Measurements from ENCODE around the gene FGFR2.

FGFR2 gene

DNA sequence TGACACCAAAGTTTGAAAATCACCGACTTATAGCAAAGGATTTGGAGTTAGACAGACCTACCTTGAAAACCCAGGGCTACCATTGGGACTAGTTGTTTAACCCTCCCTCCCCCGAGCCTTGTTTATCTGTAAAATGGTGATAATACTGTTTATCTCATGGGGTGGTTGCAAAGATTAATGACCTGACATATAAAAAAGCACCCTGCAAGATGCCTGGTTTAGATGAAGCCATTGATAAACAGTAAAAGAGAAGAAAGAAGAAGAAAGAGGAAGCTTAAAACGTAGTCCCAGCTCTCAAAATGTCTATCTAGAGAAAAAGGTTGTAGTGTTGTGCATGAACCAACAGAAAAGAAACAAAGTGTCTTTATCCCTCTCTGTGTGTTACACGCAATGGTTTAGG, 145.7 kb downstream of the FGFR2 start:
- no peak overlapping the region for H3K4me3 ChIP-seq (ENCODE audit: low read length)
- no peaks in the 10 kb centered on the region for H3K4me1 ChIP-seq (ENCODE audit: control insufficient read depth, low read depth, low read length)
- no peaks in the 10 kb centered on the region for H3K36me3 ChIP-seq (ENCODE audit: control insufficient read depth, low read depth, low read length)
- no peaks in the 10 kb centered on the region for H3K9me3 ChIP-seq (ENCODE audit: control insufficient read depth, low read depth, low read length)
- no peaks in the 10 kb centered on the region for H3K27me3 ChIP-seq (ENCODE audit: control insufficient read depth, insufficient read depth, low read length)
- H3K27ac ChIP-seq (ENCODE audit: low read length) = no peak overlapping the region
- H3K9ac ChIP-seq (ENCODE audit: low read length) = no peak overlapping the region

DNA sequence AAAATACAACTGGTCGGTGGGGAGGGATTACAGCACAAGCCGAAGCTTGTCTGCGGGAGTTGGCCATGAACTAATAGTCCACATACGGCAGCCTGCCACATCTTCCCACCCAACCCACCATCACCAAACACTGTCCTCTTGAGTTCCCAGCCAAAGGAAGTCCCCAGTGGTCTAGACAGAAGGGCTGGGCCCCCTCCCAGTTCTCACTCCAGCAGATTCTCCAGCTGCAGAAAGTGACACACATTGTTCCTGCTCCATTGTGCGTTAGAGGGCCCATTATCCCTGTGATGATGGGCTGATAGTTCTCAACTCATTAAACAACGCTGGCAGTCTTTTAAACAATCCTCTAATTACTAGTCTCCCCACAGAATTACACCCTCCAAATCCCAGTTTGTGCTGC, 148.0 kb downstream of the FGFR2 start:
- Histone ChIP-seq H3K27ac (ENCODE audit: low read length) (no peak overlapping the region), H3K27me3 (ENCODE audit: control insufficient read depth, insufficient read depth, low read length) (no peaks in the 10 kb centered on the region), H3K4me1 (ENCODE audit: control insufficient read depth, low read depth, low read length) (no peaks in the 10 kb centered on the region), H3K9me3 (ENCODE audit: control insufficient read depth, low read depth, low read length) (no peaks in the 10 kb centered on the region), H3K36me3 (ENCODE audit: control insufficient read depth, low read depth, low read length) (no peaks in the 10 kb centered on the region), H3K4me3 (ENCODE audit: low read length) (no peak overlapping the region), H3K9ac (ENCODE audit: low read length) (no peak overlapping the region)

DNA sequence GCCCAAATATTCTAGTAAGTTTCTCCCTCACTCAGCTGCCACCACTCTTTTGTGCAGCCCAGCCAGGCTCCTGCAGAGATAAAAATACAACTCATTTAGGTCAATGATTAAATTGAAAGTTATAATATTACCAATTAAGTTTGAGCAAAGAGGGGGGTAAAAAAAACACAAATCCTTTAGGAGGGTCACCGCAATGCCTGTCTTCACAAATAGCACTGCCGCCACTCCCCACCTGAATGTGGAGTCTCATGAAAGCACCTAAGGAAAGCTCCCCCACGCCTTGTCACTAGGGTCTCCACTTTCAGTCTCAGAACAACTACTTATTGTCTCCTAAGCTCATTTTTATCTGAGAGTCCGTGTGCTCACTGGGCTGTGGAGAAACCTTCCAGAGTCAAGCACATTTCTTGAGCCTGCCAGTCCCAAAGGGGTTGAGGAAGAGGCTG, 148.7 kb downstream of the FGFR2 start:
- Histone ChIP-seq H3K9me3 (ENCODE audit: control insufficient read depth, low read depth, low read length) (no peaks in the 10 kb centered on the region), H3K36me3 (ENCODE audit: control insufficient read depth, low read depth, low read length) (no peaks in the 10 kb centered on the region), H3K4me3 (ENCODE audit: low read length) (no peak overlapping the region), H3K4me1 (ENCODE audit: control insufficient read depth, low read depth, low read length) (no peaks in the 10 kb centered on the region), H3K27ac (ENCODE audit: low read length) (no peak overlapping the region), H3K27me3 (ENCODE audit: control insufficient read depth, insufficient read depth, low read length) (no peaks in the 10 kb centered on the region), H3K9ac (ENCODE audit: low read length) (no peak overlapping the region)

DNA sequence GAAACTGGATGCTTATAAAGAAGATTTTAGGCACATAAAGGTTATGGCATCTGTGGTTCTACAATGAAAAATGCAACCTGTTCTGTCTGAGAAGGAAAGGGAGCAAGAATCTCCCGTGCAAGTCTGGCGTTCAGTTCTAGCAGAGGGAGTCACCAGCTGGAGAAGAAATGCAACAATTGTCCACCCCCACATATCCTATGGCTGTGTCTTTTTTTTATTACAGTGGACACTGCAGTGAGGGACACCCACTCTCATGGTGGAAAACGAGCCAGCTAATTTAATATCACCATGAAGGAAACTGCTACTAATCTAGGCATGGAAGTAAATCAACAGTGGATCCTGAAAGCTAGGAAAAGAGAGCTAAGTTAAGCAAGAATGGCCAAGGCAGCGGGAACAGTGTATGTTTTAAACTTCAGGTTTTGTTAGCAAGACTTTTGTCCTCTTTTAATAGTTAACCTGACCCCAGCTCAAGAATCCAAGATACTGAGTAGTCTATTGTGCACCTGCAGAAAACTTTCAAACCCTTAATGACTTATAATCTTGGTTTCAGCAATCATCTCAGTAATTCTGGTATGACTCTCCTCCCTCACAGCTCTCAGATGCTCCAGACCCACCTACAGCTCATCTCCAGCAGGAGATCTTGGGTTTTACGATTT, 149.3 kb downstream of the FGFR2 start:
- Histone ChIP-seq H3K9ac (ENCODE audit: low read length) (no peak overlapping the region), H3K4me1 (ENCODE audit: control insufficient read depth, low read depth, low read length) (no peaks in the 10 kb centered on the region), H3K27ac (ENCODE audit: low read length) (no peak overlapping the region), H3K36me3 (ENCODE audit: control insufficient read depth, low read depth, low read length) (no peaks in the 10 kb centered on the region), H3K9me3 (ENCODE audit: control insufficient read depth, low read depth, low read length) (no peaks in the 10 kb centered on the region), H3K4me3 (ENCODE audit: low read length) (no peak overlapping the region), H3K27me3 (ENCODE audit: control insufficient read depth, insufficient read depth, low read length) (no peaks in the 10 kb centered on the region)

DNA sequence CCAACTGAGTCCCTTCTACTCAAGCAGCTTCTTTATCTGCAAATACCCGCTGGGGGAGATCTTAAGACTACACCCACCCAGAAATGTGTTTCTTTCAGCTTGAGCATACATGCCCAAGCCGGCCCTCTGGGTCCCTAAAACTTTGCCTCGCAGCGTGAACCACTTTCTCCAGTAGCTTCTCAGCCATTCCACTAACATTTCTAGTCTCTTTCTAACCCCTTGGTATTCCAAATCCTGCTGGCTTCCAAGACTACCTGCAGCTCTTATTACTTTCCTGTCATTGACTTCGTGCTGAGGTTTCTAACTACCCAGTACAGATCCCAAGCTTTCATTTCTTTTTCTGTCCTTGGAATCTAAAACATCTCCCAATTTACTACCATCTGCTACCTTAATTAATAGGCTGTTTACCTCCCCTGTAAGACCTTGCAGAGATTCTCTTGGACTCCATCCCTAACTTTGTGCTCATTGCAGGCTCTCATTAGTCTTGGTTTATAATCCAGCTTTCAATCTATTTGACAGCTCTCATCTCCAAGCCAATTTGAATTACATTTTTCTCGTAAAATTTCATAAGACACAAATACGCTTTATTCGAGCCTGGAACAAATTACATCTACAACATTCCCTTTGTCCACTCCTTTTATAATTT, 153.6 kb downstream of the FGFR2 start:
- Histone ChIP-seq H3K4me1 (ENCODE audit: control insufficient read depth, low read depth, low read length) (no peaks in the 10 kb centered on the region), H3K4me3 (ENCODE audit: low read length) (no peak overlapping the region), H3K27me3 (ENCODE audit: control insufficient read depth, insufficient read depth, low read length) (no peaks in the 10 kb centered on the region), H3K27ac (ENCODE audit: low read length) (no peak overlapping the region), H3K9me3 (ENCODE audit: control insufficient read depth, low read depth, low read length) (no peaks in the 10 kb centered on the region), H3K36me3 (ENCODE audit: control insufficient read depth, low read depth, low read length) (no peaks in the 10 kb centered on the region), H3K9ac (ENCODE audit: low read length) (no peak overlapping the region)

DNA sequence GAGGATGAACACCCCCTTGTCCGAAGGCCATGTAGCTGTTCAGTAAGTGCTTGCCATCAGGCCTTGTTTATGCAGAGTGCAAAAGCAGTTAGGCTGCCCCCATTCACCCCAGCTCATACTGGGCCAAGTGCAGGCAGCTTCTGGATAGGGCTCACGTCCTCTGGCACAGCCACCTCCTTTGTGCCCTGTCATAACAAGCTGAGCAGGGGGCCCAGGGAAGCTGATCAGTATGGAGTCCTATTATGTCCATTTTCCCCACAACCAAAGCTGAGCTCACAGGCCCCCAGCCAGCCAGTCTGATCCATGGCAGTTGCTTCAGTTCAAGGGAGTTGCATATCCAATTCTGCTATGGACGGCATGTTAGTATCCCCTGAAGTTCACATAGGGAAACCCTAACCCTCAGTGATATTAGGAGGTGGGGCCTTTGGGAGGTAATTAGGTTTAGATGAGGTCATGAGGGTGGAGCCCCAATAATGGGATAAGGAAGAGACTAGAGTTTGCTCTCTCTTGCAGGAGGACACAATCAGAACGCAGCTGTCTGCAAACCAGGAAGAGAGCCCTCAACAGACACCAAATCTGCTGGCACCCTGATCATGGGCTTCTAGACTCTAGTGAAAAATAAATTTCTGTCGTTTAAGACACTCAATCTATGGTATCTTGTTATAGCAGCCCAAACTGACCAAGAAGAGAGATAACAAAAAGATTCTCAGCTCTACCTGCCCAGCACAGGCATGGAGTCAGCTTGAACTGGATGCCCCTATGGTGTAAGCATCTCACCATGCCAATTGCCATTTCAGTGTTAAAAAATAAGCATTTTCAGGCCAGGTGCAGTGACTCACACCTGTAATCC, 155.9 kb downstream of the FGFR2 start:
- no peak overlapping the region for H3K9ac ChIP-seq (ENCODE audit: low read length)
- H3K4me3 ChIP-seq (ENCODE audit: low read length) = no peak overlapping the region
- H3K36me3 ChIP-seq (ENCODE audit: control insufficient read depth, low read depth, low read length) = no peaks in the 10 kb centered on the region
- peaks cover 3% of the 10 kb centered on the region for H3K4me1 ChIP-seq (ENCODE audit: control insufficient read depth, low read depth, low read length)
- no peak overlapping the region for H3K27ac ChIP-seq (ENCODE audit: low read length)
- H3K27me3 ChIP-seq (ENCODE audit: control insufficient read depth, insufficient read depth, low read length) = no peaks in the 10 kb centered on the region
- H3K9me3 ChIP-seq (ENCODE audit: control insufficient read depth, low read depth, low read length) = no peaks in the 10 kb centered on the region

DNA sequence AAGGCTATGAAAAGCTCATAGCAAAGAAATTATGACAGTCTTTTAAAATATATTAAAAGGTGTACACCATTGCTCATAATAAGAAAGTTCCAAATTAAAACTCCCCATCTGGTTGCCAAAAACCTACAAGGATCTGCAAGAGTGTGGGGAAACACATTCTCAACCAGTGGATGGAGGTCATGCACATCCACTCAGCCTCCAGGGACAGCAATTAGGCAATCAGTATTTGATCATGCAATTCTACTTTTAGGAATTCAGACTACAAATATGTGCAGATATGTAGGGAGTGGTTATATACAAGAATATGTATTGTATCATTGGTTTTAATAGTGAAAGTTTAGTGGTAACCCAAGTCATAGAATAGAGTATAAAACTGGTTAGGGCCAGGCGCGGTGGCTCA, 157.8 kb downstream of the FGFR2 start:
- Histone ChIP-seq H3K27ac (ENCODE audit: low read length) (no peak overlapping the region), H3K36me3 (ENCODE audit: control insufficient read depth, low read depth, low read length) (no peaks in the 10 kb centered on the region), H3K9ac (ENCODE audit: low read length) (no peak overlapping the region), H3K9me3 (ENCODE audit: control insufficient read depth, low read depth, low read length) (no peaks in the 10 kb centered on the region), H3K4me3 (ENCODE audit: low read length) (no peak overlapping the region), H3K27me3 (ENCODE audit: control insufficient read depth, insufficient read depth, low read length) (no peaks in the 10 kb centered on the region), H3K4me1 (ENCODE audit: control insufficient read depth, low read depth, low read length) (peaks cover 14% of the 10 kb centered on the region)

DNA sequence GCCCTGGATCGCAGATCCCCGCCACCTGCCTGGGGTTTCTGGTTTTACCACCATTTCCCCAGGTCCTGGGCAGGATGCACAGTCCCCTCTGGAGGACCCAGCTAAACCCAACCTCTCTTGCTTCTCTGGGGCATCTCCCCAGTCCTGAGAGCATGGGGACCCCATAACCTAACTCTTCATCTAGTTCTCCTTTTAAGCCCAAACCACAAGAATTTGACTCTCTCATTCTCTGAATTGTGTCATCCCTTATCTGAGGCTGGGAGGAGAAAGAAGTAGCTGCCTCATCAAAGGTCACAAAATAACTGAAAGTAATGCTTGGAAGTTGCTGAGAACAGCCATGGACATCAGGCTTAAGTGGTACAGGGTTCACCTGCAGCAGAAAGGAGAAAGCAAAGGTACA, 159.9 kb downstream of the FGFR2 start:
- no peaks in the 10 kb centered on the region for H3K27me3 ChIP-seq (ENCODE audit: control insufficient read depth, insufficient read depth, low read length)
- H3K27ac ChIP-seq (ENCODE audit: low read length) = no peak overlapping the region
- no peaks in the 10 kb centered on the region for H3K36me3 ChIP-seq (ENCODE audit: control insufficient read depth, low read depth, low read length)
- no peaks in the 10 kb centered on the region for H3K9me3 ChIP-seq (ENCODE audit: control insufficient read depth, low read depth, low read length)
- no peak overlapping the region for H3K9ac ChIP-seq (ENCODE audit: low read length)
- peaks cover 14% of the 10 kb centered on the region for H3K4me1 ChIP-seq (ENCODE audit: control insufficient read depth, low read depth, low read length)
- H3K4me3 ChIP-seq (ENCODE audit: low read length) = no peak overlapping the region

DNA sequence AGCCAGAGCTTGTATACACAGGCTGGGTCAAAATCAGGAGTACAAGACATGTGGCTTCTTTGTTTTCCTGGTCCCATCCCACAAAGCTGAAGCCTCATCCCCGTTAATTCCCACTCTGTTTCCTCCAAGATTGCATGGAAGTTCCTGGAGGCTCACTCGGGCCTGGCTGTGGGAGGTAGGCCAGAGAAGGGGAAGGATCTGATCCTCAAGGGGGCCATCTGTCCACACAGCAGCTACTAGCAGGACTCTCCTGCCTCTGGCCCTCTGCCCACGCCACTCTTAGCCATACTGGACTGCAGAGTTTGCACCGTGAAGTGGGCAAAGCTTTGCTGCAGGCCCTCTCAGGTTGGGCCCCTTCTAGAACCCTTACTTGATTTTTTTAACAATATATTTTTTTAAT, 160.6 kb downstream of the FGFR2 start:
- Histone ChIP-seq H3K4me1 (ENCODE audit: control insufficient read depth, low read depth, low read length) (peaks cover 14% of the 10 kb centered on the region), H3K27ac (ENCODE audit: low read length) (no peak overlapping the region), H3K4me3 (ENCODE audit: low read length) (no peak overlapping the region), H3K9ac (ENCODE audit: low read length) (no peak overlapping the region), H3K27me3 (ENCODE audit: control insufficient read depth, insufficient read depth, low read length) (no peaks in the 10 kb centered on the region), H3K36me3 (ENCODE audit: control insufficient read depth, low read depth, low read length) (no peaks in the 10 kb centered on the region), H3K9me3 (ENCODE audit: control insufficient read depth, low read depth, low read length) (no peaks in the 10 kb centered on the region)

DNA sequence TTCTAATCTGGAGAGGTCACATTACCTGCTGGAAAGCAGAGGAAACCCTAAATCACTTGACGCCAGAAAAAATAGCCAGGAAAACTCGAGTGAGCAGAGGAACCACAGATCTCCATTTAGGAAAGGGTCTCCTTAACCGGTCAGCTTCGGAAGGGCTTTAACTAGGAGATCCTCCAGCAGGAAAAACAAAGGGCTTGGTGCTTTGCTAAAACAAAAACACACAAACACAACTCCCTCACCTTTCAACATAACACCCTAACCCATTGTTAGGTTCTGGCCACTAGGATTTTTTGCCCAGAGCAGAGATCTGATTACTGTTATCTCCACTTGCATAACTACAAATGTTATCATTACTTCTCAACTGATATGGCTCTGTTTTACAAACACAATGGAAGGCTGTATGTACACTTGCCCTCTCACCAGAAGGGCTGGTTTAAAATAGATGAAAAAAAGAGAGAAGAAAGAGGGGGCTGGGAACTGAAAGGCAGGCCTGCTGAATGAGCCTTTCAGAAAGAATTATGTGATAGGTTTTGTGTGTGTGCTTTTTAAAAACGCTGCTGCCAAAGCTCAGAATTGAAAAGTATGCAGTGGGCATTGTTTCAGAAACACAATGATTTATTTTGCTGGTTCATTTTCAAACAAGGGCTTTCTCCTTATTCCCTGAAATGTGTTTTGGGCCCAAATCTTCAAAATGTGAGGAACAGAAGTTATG, 161.5 kb downstream of the FGFR2 start:
- H3K4me1 ChIP-seq (ENCODE audit: control insufficient read depth, low read depth, low read length) = peaks cover 14% of the 10 kb centered on the region
- H3K36me3 ChIP-seq (ENCODE audit: control insufficient read depth, low read depth, low read length) = no peaks in the 10 kb centered on the region
- no peak overlapping the region for H3K27ac ChIP-seq (ENCODE audit: low read length)
- no peak overlapping the region for H3K4me3 ChIP-seq (ENCODE audit: low read length)
- H3K27me3 ChIP-seq (ENCODE audit: control insufficient read depth, insufficient read depth, low read length) = no peaks in the 10 kb centered on the region
- no peak overlapping the region for H3K9ac ChIP-seq (ENCODE audit: low read length)
- no peaks in the 10 kb centered on the region for H3K9me3 ChIP-seq (ENCODE audit: control insufficient read depth, low read depth, low read length)

DNA sequence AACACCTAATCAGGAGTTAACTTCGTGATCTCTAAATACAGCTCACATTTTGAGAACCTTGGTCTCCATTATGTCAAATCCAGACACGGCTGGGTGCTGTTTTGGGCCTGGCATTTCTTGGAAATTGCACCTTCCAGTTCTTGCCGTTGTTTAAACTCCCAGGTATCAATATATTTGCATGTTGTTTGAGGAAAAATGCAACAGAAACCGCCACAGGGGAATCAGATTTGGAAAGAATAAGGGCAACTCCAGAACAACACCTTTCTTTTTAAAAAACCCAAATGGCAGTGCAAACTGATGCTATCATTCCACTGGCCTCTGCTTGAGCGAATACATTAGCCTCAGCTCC, 162.0 kb downstream of the FGFR2 start:
- no peaks in the 10 kb centered on the region for H3K27me3 ChIP-seq (ENCODE audit: control insufficient read depth, insufficient read depth, low read length)
- H3K9me3 ChIP-seq (ENCODE audit: control insufficient read depth, low read depth, low read length) = no peaks in the 10 kb centered on the region
- no peak overlapping the region for H3K27ac ChIP-seq (ENCODE audit: low read length)
- no peak overlapping the region for H3K4me3 ChIP-seq (ENCODE audit: low read length)
- H3K36me3 ChIP-seq (ENCODE audit: control insufficient read depth, low read depth, low read length) = no peaks in the 10 kb centered on the region
- peaks cover 14% of the 10 kb centered on the region for H3K4me1 ChIP-seq (ENCODE audit: control insufficient read depth, low read depth, low read length)
- no peak overlapping the region for H3K9ac ChIP-seq (ENCODE audit: low read length)
